ENCODE measurements around the gene CRAMP1.

CRAMP1 gene

GRCh38 chr16:1634541-1634940 lies 22.4 kb downstream of the CRAMP1 start:
- DNase-seq: no peak

- DNase-seq: no peak
These were observed 22.9 kb downstream of the CRAMP1 start for GRCh38 chr16:1635070-1635469.

GRCh38 chr16:1637526-1637925 lies 25.4 kb downstream of the CRAMP1 start:
- DNase-seq: no peak

GRCh38 chr16:1638757-1639156 lies 26.6 kb downstream of the CRAMP1 start:
- DNase-seq: no peak

GRCh38 chr16:1639282-1639681 lies 27.1 kb downstream of the CRAMP1 start:
- no peak for DNase-seq

GRCh38 chr16:1639860-1640259 lies 27.7 kb downstream of the CRAMP1 start:
- no peak for DNase-seq

GRCh38 chr16:1640261-1640941 lies 28.2 kb downstream of the CRAMP1 start:
- no peak for DNase-seq

- no peak for DNase-seq
These were observed 29.1 kb downstream of the CRAMP1 start for GRCh38 chr16:1641261-1641660.

GRCh38 chr16:1642148-1642547 lies 30.0 kb downstream of the CRAMP1 start:
- DNase-seq: no peak

- no peak for DNase-seq
These were observed 30.6 kb downstream of the CRAMP1 start for GRCh38 chr16:1642753-1643152.

- DNase-seq: no peak
These were observed 31.4 kb downstream of the CRAMP1 start for GRCh38 chr16:1643521-1643920.

- peak; percentile 56 for DNase-seq
These were observed 33.9 kb downstream of the CRAMP1 start for GRCh38 chr16:1645914-1646525.

- DNase-seq: no peak
These were observed 35.7 kb downstream of the CRAMP1 start for GRCh38 chr16:1647856-1648255.

GRCh38 chr16:1650131-1650530 lies 38.0 kb downstream of the CRAMP1 start:
- DNase-seq: no peak

- DNase-seq: no peak
These were observed 39.2 kb downstream of the CRAMP1 start for GRCh38 chr16:1651094-1651973.

GRCh38 chr16:1651974-1652312 lies 39.8 kb downstream of the CRAMP1 start:
- no peak for DNase-seq

- DNase-seq: no peak
These were observed 40.9 kb downstream of the CRAMP1 start for GRCh38 chr16:1653023-1653422.

GRCh38 chr16:1654505-1655268 lies 42.5 kb downstream of the CRAMP1 start:
- DNase-seq: no peak

GRCh38 chr16:1655269-1655807 lies 43.2 kb downstream of the CRAMP1 start:
- no peak for DNase-seq

GRCh38 chr16:1655909-1656807 lies 44.0 kb downstream of the CRAMP1 start:
- DNase-seq: no peak

- DNase-seq: no peak
These were observed 44.9 kb downstream of the CRAMP1 start for GRCh38 chr16:1656808-1657617.

All from activated CD4-positive, alpha-beta T cell treated with anti-CD3 and anti-CD28 coated beads, Interleukin-2, amount 50 U/mL, for 16 hours (primary cell).